ENCODE data around the gene STK24.

Gene STK24

GRCh38 chr13:98489446-98490194 is 87.3 kb downstream of the STK24 start:
- no peak for DNase-seq (ENCODE audit: low spot score)

- DNase-seq (ENCODE audit: low spot score) = no peak
Observed at GRCh38 chr13:98488736-98489135, 88.2 kb downstream of the STK24 start.

DNA sequence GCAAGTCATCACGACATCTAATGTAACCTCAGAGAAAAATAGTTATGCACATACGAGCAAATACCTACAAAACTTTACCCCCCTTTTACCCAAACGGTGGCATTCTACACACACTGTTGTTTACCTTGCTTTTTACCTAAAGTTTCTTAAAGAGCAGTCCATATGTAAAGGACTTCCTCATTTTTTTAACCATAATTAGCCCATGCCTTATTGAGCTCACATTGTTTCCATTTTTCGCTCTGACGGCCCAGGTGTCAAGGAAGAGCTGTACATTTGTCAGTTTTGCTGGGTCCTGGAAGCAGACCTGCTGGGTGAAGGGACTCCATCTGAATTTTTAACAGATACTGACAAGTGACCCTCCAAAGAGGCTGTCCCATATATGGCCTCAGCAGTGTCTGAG is 89.4 kb downstream of the STK24 start:
- DNase-seq (ENCODE audit: low spot score) = no peak

DNA sequence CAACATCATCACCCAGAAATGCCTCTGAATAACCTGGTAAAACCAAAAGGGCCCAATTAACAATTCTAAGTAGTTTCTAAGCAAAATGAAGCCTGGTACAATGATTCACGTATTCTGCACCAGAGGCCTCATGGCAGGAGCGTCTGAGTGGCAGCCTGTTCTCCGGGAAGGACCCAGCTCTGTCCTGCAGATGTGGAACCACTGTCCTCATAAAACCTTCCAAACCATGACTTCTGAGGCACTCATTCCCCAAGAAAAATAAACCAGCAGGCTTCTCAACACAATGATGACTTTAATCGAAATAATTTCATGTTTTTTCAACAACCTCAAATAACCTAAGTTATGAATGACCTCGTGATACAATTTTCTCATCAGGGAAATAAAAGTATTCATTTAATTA is 89.9 kb downstream of the STK24 start:
- no peak for DNase-seq (ENCODE audit: low spot score)

DNA sequence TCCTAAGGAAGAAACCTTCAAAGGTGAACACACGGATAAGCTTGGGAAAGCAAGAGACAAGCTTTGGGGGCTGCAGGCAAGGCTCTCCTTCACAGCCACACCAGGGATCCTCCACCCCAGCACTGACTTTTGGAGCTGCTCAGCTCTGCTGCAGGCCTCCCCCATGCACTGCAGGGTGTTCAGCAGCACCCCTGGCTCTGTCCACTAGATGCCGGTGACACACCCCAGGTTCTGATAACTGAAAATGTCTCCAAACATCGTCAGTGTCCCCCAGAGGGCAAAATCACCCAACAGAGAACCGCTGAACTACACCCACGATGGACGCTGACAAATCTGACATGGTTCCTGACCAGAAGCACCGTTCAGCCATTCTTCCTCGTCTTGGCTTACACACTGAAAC is 90.5 kb downstream of the STK24 start:
- DNase-seq (ENCODE audit: low spot score) = no peak

GRCh38 chr13:98485561-98485960 is 91.3 kb downstream of the STK24 start:
- no peak for DNase-seq (ENCODE audit: low spot score)

DNA sequence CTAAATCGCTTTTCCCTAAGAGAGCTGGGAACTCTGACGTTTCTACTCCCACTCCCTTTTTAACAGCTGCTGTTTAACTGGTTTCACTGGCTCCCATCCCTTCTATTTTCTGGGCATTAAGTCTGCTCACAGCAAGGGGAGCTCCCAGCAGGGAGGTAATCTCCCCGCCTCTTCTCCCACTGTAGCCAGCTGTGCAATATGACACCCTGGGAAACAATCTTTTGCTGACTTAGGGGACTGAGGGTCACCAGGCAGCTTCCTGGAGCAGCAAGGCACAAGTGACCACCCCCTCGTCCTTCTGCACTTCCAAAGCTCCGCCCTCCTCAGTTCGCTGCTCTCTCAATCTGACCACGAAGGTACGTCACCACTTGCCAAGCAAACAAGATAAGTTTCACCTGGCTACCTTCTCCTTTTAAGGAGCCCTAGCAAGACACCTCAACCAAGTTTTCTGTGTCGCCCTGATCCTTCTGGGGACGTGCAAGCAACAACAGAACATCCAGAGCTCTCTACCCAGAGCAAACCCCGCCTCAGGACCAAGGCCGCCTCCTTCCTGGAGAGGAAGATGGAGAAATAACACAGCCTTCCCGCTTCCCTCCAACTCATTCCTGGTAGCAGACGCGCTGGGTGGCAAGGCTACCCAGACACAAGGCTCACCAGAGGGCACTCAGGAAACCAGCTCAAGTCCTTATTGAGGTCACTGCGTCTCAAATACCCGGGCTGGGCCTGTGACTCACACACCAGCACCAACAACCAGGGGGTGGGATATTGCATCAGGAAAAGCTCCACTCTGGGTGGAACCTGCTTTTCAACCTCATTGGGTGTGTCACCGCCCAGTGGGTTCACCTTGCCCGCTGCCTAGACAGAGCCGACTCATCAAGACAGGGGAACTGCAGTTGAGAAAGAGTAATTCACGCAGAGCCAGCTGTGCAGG is 92.4 kb downstream of the STK24 start:
- peak; percentile 98 for DNase-seq (ENCODE audit: low spot score)

GRCh38 chr13:98483601-98484288 is 93.2 kb downstream of the STK24 start:
- DNase-seq (ENCODE audit: low spot score) = no peak

DNA sequence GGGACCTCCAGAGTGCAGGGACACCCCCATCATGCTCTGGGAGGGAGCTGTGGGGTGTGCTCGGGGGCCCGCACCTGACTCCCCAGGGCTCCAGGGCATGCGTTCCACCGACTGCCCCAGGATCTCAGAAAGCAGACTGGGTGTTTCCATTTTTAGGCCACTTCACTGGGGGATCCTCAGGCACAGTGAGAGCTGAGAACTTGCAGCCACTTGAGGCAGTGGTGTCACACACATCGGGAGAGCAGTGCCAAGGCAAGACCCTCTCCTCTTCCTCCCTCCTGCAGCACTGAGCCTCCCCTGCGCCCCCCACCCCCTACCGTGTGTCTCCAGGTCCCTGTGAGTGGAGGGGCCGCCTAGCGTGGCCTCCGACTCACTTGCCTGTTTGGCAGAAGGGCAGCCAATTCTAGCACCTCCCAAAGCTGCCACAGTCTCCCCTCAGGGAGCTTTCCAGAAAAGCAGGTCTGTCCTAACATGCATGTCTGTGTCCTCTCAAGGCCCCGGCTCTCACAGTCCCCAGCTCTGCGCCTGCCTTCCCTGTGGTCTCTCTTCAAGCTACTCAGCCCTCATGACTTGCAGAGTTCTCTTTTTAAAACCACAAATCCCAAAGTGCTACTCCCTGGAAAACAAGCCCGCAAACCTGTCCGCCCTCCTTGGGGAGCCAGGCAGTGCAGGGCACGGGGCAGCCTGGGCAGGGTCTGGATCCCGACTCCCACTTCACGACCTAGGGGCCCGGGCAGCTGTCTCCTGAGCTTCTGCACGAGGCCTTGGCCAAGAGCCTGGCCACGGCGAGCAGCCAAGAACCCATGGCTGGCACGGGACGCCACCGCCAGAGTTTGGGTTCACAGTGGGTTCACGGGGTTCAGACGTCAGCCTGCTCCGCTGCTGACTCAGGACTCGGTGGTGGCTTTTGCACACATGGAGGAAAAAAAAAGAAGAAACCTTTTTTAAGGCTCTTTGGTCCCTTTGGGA is 94.1 kb downstream of the STK24 start:
- no peak for DNase-seq (ENCODE audit: low spot score)

DNA sequence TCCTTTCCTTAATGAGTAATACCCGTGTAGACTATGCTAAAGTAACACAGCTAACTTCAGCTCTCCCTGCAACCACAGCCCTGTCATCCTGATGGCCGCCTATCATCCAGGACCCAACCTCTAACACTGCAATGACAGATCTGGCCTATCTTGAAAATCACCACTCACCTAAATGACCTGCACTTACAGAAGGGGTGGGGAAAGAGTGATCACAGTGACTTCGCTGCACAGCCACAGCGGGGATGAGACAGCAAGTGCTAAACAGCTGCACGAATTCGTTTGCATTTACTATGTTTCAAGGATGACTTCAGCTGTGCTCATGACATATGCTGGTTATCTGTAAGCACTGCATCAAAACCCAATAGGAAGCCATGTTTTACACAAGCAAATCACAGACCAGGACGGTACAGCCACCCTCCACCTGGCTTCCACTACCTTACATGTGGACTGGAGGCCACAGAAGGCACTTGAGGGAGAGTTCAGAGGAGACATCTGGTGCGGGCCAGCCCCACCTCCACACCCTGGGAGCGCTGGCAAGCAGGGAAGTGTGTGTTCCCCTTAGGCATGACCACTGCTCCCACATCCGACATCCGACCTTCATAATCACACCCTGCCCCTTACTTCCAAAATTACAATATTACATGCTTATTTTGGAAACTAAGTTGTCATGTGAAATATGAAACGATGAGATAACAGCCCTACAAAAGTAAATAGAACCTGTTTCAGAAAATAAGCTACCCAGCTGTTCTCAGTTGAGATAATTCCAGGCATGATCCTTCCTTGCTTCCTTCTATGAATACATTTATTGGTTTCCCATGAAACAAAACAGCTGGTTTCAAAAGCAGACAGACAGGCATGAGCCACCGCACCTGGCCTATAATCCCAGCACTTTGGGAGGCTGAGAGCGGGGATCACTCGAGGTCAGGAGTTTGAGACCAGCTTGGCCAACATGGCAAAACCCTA is 95.7 kb downstream of the STK24 start:
- no peak for DNase-seq (ENCODE audit: low spot score)

DNA sequence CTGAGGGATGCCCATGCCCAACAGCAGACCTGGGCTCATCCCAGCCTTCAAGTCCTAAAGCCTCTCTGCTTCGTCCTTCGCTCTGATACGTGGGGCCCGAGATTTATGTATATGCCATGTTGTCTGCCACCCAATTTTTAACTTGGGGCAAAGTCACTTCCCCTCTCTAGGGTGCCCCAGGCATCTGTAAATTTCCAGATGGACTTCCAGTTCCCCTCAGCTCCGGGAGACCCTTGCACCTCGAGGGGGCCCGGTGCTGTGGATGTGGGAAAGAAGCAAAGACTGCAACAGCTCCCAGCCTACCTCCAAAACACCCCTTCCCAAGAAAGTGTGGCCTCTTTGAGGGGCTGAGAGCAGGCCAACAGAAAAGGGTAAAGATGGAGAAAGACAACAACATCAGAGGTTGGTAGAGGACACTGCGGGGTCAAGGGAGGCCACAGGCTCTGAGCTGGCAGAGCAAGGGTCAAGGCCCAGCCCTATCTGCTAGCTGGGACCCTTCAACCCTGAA is 97.4 kb downstream of the STK24 start:
- DNase-seq (ENCODE audit: low spot score) = no peak

DNA sequence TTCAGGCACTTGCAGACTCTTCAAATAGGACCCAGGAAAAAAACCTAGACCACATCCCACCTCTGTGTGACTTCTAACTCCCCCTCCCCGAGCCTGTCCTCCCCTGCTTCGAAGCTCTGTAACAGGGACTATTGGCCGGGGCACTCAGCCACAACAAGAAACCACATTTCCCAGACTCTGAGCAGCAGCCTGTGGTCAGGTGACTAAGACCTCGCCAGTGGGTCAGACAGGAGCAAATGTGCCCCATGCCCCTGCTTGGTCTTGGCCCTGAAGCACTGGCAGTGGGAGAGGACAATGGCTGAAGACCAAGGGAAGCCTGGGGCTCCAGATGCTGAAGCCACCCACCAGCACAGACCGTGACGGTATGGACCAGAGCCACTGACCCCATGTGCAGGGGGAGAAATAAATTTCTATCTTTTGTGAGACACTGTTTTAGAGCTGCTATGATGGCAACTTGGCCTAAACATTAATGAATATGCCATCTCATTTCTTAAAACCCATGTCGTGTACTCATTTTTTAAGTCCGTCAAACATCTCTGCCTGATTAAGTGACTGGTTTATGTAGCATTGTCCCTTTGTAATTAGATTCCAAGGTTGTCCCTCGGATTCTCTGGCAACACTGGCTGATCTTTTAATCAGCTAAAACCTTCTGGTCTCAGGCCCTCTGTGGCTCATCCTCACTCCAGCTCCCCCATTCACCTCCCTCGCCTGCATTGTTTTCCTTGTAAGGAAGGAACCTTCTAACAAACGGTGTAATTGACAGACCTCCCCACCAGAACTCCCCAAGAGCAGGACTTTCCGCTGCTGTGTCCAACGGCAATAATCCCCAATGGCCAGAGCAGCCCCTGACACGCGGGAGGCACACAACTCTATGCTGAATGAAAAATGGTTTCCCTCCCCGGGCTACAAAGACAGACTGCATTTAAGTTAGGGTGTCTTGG is 98.4 kb downstream of the STK24 start:
- DNase-seq (ENCODE audit: low spot score) = peak; percentile 70

GRCh38 chr13:98476538-98476966 is 100.4 kb downstream of the STK24 start:
- DNase-seq (ENCODE audit: low spot score) = peak; percentile 99

GRCh38 chr13:98476106-98476505 is 100.8 kb downstream of the STK24 start:
- DNase-seq (ENCODE audit: low spot score) = peak; percentile 82

- DNase-seq (ENCODE audit: low spot score) = peak; percentile 65
Observed at GRCh38 chr13:98475522-98475921, 101.4 kb downstream of the STK24 start.

DNA sequence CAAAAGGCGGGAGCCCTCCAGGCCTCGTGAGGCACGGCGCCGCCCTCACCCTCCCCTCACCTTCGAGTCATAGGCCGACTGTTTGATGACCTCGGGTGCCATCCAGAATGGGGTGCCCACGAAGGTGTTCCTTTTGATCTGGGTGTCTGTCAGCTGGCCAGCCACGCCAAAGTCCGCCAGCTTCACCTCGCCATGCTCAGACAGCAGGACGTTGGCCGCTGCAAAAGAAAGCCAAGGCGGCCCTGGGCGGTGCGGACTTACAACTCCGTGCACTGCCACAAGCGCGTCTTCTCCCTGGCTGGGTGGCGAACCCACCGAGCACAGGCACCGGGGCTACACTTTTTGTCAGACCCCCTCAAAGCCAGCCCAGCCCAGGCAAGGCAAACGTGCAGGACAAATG is 102.1 kb downstream of the STK24 start:
- DNase-seq (ENCODE audit: low spot score) = no peak

DNA sequence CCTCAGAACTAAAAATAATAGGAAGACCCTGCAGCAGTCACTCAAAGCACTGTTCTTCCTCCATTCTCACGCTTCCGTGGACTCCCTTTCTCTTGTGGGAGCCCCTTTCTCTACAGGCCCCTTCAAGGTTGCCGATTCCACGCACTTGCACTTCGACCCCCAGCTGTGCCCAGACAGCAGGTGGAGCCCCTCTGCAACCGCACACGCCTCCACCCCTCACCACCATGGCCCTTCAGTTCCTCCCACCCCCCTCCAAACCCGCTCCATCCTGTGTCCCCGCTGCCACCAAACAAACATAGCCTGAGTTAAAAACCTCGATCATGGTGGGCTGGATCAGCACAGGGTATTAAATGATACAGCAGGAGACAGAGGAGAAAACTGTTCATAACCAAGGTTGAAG is 102.6 kb downstream of the STK24 start:
- DNase-seq (ENCODE audit: low spot score) = no peak

DNA sequence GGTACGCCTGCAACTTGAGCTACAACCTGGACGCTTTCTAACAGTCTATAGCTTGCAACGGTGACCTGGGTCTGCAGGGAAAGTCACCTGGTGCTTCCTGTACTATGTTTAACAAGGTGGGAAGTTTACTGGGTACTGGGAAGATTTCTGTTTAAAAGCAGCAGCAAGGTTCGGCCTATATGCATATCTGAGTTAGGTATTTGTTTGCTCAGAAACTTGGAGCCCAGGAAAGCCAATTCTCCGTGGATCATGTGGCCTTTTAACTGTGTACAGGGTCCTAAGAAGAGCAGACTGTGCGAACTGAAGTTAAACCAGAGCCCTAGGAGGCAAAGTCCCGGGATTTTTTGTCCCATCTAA is 103.1 kb downstream of the STK24 start:
- DNase-seq (ENCODE audit: low spot score) = no peak

Data from SW480 (cell line).